HCT116 (cell line): ENCODE data around the gene LRRK1. TPM values are rescaled to one million over a fixed set of nuclear protein-coding genes. Genes with fewer than 3 reads are reported as not detected.

Experiments
- ATAC-seq: fragments of 200-7000 bp; cut with Tn5 transposase; 2 replicates; pipeline ENCODE4 v1.9.1; 2020; ENCODE audit warnings: mild to moderate bottlenecking, moderate library complexity
- BruUV-seq: library from RNA; stranded (reverse); fragments of 400-500 nt; replicated peaks from 2 replicates; lab custom pipeline; 2021; lab: Mats Ljungman, UMichigan
- CTCF ChIA-PET: fragments of 300-600 bp; sonication (Branson Sonifier 250); formaldehyde crosslinking; loops from one replicate; lab custom pipeline; 2021; ENCODE audit warnings: antibody characterized with exemption; lab: Charles Lee
- POLR2A ChIA-PET: fragments of 300-600, 350-600 bp; sonication (Branson Sonifier 250); formaldehyde crosslinking; loops from one replicate; lab custom pipeline; 2021; ENCODE audit warnings: antibody characterized with exemption; lab: Charles Lee
- RAD21 ChIA-PET, 2 experiments: fragments of 300-600 bp; sonication (Branson Sonifier 250); formaldehyde crosslinking; loops; one replicate each; lab custom pipeline; 2023; ENCODE audit warnings: low total read pairs in 2 of 2; ENCODE audit not compliant: uncharacterized antibody in 2 of 2, unreplicated experiment in 2 of 2, low non-redundant PET in 1 of 2; lab: Charles Lee
- DNase-seq: peaks from one replicate; pipeline ENCODE4 v3.0.0-alpha.2; 2010; ENCODE audit warnings: low read depth, low spot score
- H2AFZ ChIP-seq: fragments of 200-600 bp; shearing (Covaris generic), sonication (generic); 2 replicates; pipeline ENCODE4 v1.6.1; 2017; ENCODE audit warnings: low read depth, mixed run types, mixed read lengths, antibody characterized with exemption, low read length; ENCODE audit not compliant: poor library complexity, severe bottlenecking
- H3K27ac ChIP-seq: 2 replicates; pipeline ENCODE4 v1.5.1; 2012; ENCODE audit warnings: low read depth, low read length
- H3K27me3 ChIP-seq: fragments of 200-600 bp; sonication (generic); 2 replicates; pipeline ENCODE4 v1.6.1; 2016; ENCODE audit warnings: mixed run types, low read length, mixed read lengths; ENCODE audit not compliant: insufficient read depth
- H3K36me3 ChIP-seq, 2 experiments: fragments of 200-500 bp in 1 of 2; fragments of 200-600 bp in 1 of 2; sonication (Bioruptor generic) in 1 of 2; sonication (generic) in 1 of 2; 2 replicates each; pipeline versions ENCODE4 v1.5.1 to v1.6.1; 2014 to 2016; ENCODE audit warnings: low read length in 2 of 2, inconsistent platforms in 1 of 2, mixed read lengths in 1 of 2, mixed run types in 1 of 2; ENCODE audit not compliant: insufficient read depth in 2 of 2, control insufficient read depth in 1 of 2
- H3K4me1 ChIP-seq, 2 experiments: fragments of 200-600 bp in 1 of 2; sonication (generic) in 1 of 2; 2 replicates each; pipeline versions ENCODE4 v1.5.1 to v1.6.1; 2012 to 2017; ENCODE audit warnings: low read length in 2 of 2, inconsistent platforms in 1 of 2, mild to moderate bottlenecking in 1 of 2, mixed read lengths in 1 of 2, mixed run types in 1 of 2, moderate library complexity in 1 of 2; ENCODE audit not compliant: insufficient read depth in 2 of 2, control insufficient read depth in 1 of 2
- H3K4me2 ChIP-seq: fragments of 200-600 bp; sonication (generic); 2 replicates; pipeline ENCODE4 v1.6.1; 2017; ENCODE audit warnings: mixed run types, low read length, mixed read lengths
- H3K4me3 ChIP-seq, 2 experiments: fragments of 200-600 bp in 1 of 2; sonication (generic) in 1 of 2; replicated peaks in 1 of 2; 2 replicates each; pipeline ENCODE4 v1.5.1; 2011 to 2016; ENCODE audit warnings: low read length in 2 of 2, control low read depth in 1 of 2, low read depth in 1 of 2, mild to moderate bottlenecking in 1 of 2, mixed read lengths in 1 of 2, mixed run types in 1 of 2
- H3K79me2 ChIP-seq: fragments of 200-600 bp; sonication (generic); 2 replicates; pipeline ENCODE4 v1.6.1; 2017; ENCODE audit warnings: mild to moderate bottlenecking, mixed run types, low read length, moderate library complexity, mixed read lengths; ENCODE audit not compliant: insufficient read depth
- H3K9ac ChIP-seq: fragments of 200-600 bp; sonication (generic); 2 replicates; pipeline ENCODE4 v1.6.1; 2016; ENCODE audit warnings: low read length, mixed read lengths
- H3K9me2 ChIP-seq: fragments of 200-600 bp; sonication (generic), shearing (Covaris generic); 2 replicates; pipeline ENCODE4 v1.6.1; 2017; ENCODE audit warnings: mixed run types, mild to moderate bottlenecking, moderate library complexity; ENCODE audit not compliant: insufficient read depth
- H3K9me3 ChIP-seq, 2 experiments: fragments of 200-500 bp in 1 of 2; fragments of 200-600 bp in 1 of 2; sonication (Bioruptor generic) in 1 of 2; sonication (generic) in 1 of 2; 2 replicates each; pipeline ENCODE4 v1.6.1; 2014 to 2017; ENCODE audit warnings: low read length in 2 of 2, mixed read lengths in 2 of 2, inconsistent platforms in 1 of 2, low read depth in 1 of 2, mild to moderate bottlenecking in 1 of 2, mixed run types in 1 of 2, moderate library complexity in 1 of 2; ENCODE audit not compliant: control insufficient read depth in 1 of 2, insufficient read depth in 1 of 2
- H4K20me1 ChIP-seq: fragments of 200-600 bp; sonication (generic), shearing (Covaris generic); 2 replicates; pipeline ENCODE4 v1.6.1; 2017; ENCODE audit warnings: mixed run types, mild to moderate bottlenecking, moderate library complexity; ENCODE audit not compliant: insufficient read depth
- CBX3 ChIP-seq: IDR thresholded peaks from 2 replicates; pipeline ENCODE4 v1.6.1; 2012; ENCODE audit warnings: low read depth
- CEBPB ChIP-seq: IDR thresholded peaks from 2 replicates; pipeline ENCODE4 v1.6.1; 2012; ENCODE audit warnings: low read depth
- RAD21 ChIP-seq: IDR thresholded peaks from 2 replicates; pipeline ENCODE4 v1.6.1; 2012; ENCODE audit warnings: low read depth, mild to moderate bottlenecking
- REST ChIP-seq: IDR thresholded peaks from 2 replicates; pipeline ENCODE4 v1.6.1; 2012; ENCODE audit warnings: low read depth
- SIN3A ChIP-seq: IDR thresholded peaks from 2 replicates; pipeline ENCODE4 v1.6.1; 2012; ENCODE audit warnings: low read depth
- YY1 ChIP-seq: IDR thresholded peaks from 2 replicates; pipeline ENCODE4 v1.6.1; 2011; ENCODE audit warnings: low read length, low read depth, moderate library complexity, mild to moderate bottlenecking; ENCODE audit not compliant: insufficient replicate concordance; ENCODE audit errors: extremely low read depth
- intact Hi-C: fragments of 100-400 bp; cut with micrococcal nuclease; formaldehyde crosslinking; loops from 2 replicates; pipeline ENCODE4 v1.10.0; 2022
- total RNA-seq: library from RNA; stranded (reverse); gene quantifications from one replicate; pipeline ENCODE4 v1.2.1, GENCODE V29; 2021; ENCODE audit not compliant: unreplicated experiment
- TF ChIP-seq, protein P1 (sequence below), 3 experiments: fragments of 200-600 bp in 1 of 3; sonication (generic) in 1 of 3; IDR thresholded peaks in 2 of 3; conservative IDR thresholded peaks in 1 of 3; 2 replicates each; pipeline ENCODE4 v1.5.1; 2012 to 2017; ENCODE audit warnings: low read depth in 2 of 3, low read length in 2 of 3, antibody characterized with exemption in 1 of 3, borderline replicate concordance in 1 of 3, control low read depth in 1 of 3, mild to moderate bottlenecking in 1 of 3, mixed read lengths in 1 of 3, mixed run types in 1 of 3, moderate library complexity in 1 of 3; ENCODE audit not compliant: insufficient read depth in 1 of 3
- TF ChIP-seq, protein P2 (sequence below): IDR thresholded peaks from 2 replicates; pipeline ENCODE4 v1.6.1; 2012

The LRRK1 gene
- total RNA-seq, 1 experiment from 2014 or later: 21.6 TPM

- H3K36me3 ChIP-seq: no peaks in the 10 kb centered on the region
- DNase-seq: no peak
- POLR2A ChIA-PET: no interaction called here
Observed at GRCh38 chr15:101104141-101104540, 185.0 kb downstream of the LRRK1 start.

More at GRCh38 chr15:101104141-101104540, 185.0 kb downstream of the LRRK1 start:
- intact Hi-C loops: no loop called here
- Histone ChIP-seq H3K79me2 (no peaks in the 10 kb centered on the region), H3K4me1 (peaks cover 13 to 17% of the 10 kb centered on the region in 2 experiments), H2AFZ (no peak overlapping the region), H3K4me3 (no peak overlapping the region), H3K27ac (no peak overlapping the region), H3K27me3 (no peaks in the 10 kb centered on the region), H4K20me1 (no peaks in the 10 kb centered on the region), H3K9me2 (no peaks in the 10 kb centered on the region), H3K9ac (no peak overlapping the region), H3K4me2 (no peak overlapping the region), H3K9me3 (no peaks in the 10 kb centered on the region; a peak in 1 of 4 replicates)
- ChIA-PET CTCF (interaction anchor here (0.8 kb wide), 1 partner anchor 95 kb away, joined by 3 read pairs; no protein-coding TSS in a partner anchor), RAD21 (no interaction called here)
- no peak for TF ChIP-seq YY1
- no peak for TF ChIP-seq CEBPB
- no peak for TF ChIP-seq REST
- TF ChIP-seq, protein P1, sequence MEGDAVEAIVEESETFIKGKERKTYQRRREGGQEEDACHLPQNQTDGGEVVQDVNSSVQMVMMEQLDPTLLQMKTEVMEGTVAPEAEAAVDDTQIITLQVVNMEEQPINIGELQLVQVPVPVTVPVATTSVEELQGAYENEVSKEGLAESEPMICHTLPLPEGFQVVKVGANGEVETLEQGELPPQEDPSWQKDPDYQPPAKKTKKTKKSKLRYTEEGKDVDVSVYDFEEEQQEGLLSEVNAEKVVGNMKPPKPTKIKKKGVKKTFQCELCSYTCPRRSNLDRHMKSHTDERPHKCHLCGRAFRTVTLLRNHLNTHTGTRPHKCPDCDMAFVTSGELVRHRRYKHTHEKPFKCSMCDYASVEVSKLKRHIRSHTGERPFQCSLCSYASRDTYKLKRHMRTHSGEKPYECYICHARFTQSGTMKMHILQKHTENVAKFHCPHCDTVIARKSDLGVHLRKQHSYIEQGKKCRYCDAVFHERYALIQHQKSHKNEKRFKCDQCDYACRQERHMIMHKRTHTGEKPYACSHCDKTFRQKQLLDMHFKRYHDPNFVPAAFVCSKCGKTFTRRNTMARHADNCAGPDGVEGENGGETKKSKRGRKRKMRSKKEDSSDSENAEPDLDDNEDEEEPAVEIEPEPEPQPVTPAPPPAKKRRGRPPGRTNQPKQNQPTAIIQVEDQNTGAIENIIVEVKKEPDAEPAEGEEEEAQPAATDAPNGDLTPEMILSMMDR (IDR thresholded peaks at IDR 0.05 in 2 of 3, conservative IDR thresholded peaks at IDR 0.05 in 1 of 3; ENCODE audit: borderline replicate concordance in 1 of 3, insufficient read depth in 1 of 3, low read depth in 2 of 3, low read length in 2 of 3): no peak
- no peak for TF ChIP-seq CBX3
- TF ChIP-seq, protein P2, sequence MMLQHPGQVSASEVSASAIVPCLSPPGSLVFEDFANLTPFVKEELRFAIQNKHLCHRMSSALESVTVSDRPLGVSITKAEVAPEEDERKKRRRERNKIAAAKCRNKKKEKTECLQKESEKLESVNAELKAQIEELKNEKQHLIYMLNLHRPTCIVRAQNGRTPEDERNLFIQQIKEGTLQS: no peak
- TF ChIP-seq SIN3A: no peak
- TF ChIP-seq RAD21: no peak
- no TSS peak for BruUV-seq
- ATAC-seq: no peak
